CMK (cell line): ENCODE data around the gene IGF1.

ENCODE experiments used
- DNase-seq: peaks from one replicate; pipeline ENCODE4 v3.0.0-alpha.2; 2010; ENCODE audit warnings: low read depth

IGF1 gene

DNA sequence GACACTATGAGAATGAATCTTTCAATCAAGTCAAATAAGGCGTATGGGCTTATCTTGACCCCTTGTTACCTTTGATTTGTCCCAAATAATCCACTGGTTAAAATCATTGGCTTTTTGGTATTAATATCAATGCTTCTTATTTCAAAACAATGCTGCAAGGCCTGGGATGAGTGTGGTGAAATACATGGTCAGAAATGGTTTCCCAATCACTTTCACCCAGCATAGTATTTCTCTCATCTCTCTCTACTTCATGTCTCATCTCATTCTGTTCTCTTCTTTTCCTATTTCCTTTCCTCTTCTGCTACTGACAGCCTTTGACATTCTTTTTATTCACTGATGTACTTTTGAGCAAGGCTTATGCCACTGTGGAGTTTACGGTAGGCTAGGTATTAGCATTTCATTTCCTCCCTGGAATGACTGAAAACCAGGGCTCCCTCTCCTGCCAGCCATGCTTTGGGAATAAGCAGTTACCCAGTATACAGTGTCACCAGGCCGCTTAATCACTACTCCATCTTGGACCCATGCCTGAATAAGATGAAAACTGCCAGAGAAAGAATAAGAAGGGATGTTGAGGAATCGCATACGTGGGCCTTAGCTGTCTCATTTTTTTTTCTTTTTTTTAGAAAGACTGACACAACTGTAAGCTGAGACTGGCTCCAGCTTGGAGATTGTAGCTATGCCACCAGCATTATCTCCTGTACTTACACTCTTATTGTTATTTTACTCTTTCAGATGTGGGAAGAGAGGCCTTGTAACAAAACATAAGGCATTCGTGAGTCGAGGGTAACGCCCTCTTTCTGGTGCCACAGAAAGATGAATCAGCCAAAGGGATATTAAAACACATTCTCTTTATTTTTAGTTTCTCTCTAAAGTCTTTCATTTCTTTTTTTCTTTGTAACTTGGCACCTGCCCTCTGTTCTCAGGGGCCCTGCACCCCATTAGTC lies 53.5 kb downstream of the IGF1 start:
- DNase-seq, result no peak

DNA sequence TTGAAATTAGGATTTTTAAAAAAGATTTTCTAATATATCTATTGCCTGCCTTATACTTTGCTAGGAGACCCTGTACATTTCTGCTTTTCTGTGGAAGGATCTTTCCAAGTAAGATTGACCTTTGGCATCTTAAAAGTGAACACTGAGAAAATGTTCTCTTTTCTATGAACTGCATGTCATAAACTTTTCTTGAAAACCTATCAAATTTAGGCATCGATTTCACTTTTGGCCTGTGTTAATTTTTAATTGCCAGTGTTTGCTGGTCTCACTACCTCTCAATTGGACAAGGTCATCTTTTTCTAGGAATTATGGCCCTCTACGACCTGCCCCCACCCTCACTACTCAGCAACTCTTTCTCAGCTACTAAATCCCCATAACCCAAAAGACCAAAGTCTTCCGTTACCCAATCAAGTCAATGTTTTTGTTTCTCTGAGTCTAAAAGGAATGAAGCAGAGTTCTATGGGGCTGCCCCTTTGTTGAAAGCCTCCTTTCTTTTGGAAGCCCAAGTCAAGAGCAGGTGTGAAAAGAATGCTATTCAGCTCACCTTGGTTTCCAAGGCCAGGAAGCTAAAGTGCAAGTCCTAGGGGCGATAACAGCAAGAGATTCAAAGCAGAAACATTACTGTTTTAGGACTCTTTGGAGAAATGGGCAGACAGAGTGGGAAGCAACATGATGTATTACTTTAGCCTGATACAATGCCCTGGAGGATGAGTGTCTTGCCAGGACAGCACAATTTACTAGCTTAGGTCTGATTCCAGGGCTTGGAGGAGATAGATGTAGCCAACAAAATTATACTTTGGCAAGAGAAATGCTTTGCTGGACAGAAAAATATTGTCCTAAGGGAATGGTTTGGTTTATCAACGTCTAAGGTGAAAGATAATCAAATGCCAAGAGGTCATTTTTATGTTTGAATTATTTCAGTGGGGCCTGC lies 55.0 kb downstream of the IGF1 start:
- DNase-seq, result no peak

DNA sequence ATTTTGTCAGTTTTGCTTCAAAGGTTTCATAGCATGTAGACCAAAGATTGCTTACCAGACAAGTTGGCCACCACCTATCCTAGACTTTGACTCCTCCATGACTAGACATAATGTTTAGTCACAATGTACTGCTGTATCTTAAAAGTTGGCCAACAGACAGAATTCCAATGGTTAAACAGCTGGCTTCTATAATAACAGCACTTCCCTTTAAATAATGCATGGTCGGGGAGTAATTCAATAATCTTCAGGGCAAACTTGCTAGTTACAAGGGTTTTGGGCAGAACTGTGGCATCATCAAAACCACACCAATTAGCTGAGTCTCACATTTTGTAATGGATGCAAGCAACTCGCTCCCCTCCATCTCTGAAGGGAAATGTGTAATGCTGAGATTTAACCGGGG lies 56.9 kb downstream of the IGF1 start:
- no peak for DNase-seq

DNA sequence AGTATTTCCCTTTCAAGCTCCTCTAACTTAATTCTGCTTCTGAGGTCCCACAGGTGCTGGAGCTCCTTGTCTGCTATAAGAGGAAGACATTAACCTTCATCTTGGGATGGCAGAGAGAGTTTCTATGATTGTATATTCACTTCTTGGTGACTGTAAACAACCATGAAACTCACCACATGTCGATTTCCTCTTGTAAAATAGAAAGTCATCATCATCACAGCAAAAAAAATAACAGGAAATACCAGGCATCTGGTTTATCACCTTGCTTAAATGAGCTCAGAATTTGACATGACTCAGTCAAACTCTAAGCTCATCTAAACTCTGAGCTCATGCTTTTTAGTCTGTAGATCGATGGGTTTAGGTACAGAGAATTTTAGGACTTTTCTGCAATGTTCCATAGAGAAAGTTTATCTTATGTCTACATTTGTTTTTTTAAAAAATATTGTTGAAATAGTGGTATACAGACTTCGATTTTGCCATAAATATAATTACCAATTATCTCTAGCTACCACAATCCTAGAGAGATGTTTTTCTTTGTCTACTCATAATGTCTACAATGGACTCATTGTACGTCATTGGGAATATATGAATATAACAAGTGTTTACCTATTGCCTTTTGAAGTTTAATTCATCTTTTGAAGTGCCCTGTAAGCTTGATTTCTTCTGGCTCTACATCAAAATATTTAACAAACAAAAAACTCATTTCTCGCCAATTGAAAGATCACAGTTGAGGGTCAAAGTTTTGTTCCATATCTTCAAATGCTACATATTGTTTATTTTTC lies 58.4 kb downstream of the IGF1 start:
- no peak for DNase-seq

DNA sequence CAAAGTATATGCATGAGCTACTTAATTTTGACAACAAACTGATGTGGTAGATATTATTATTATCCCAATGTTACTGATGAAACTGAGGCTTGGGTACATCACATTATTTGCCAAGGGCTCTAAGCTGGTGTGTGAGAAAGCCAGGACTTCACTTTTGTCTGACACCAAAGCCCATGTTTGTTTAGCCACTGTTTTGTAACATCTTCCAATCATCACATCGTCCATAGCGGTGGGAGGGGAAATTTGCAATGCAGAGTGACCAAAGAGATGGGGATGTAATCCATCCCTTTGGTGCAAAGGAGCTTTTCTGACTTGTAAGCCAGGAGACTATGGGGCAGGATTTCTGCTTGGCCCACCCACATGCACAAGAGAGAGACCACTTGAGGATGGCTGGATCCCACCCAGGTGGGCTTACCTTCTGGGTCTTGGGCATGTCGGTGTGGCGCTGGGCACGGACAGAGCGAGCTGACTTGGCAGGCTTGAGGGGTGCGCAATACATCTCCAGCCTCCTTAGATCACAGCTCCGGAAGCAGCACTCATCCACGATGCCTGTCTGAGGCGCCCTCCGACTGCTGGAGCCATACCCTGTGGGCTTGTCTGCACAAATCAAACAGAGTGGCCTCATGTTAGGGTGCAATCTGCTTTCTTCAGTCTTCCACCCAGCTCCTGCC lies 61.1 kb downstream of the IGF1 start:
- no peak for DNase-seq

DNA sequence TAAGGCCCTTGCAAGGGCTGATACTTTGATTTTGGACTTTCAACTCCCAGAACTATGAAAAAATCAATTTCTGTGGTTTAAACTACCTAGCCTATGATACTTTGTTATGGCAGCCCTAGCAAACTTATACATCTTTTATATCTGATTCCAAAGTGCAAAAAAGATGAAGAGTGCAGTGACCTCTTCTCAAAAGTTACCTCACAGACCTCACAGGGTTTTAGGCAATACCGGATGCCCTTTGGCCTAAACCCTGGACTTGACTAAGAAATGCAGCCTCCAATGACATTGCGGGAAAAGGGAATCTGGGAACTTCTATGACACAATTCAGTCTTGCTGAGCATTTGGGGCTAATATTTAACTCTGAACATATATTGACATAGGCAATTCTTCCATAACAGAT lies 63.3 kb downstream of the IGF1 start:
- DNase-seq, result no peak

DNA sequence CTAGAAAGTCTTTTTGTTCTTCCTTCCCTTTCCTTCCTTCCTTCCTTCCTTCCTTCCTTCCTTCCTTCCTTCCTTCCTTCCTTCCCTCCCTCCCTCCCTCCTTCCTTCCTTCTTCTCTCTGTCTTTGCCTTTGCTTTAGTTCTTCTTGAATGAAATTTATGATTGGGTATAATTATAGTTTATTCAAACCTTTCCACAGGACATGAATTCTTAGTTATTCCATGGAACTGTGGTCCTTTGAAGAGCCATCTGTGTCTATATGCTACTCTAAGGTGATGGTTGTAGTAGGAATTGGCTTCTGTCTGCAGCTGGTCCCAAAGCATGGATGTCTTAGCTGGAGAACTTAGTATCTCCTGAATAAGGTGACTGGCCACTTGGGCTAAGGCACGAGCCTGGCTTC lies 64.8 kb downstream of the IGF1 start:
- no peak for DNase-seq

DNA sequence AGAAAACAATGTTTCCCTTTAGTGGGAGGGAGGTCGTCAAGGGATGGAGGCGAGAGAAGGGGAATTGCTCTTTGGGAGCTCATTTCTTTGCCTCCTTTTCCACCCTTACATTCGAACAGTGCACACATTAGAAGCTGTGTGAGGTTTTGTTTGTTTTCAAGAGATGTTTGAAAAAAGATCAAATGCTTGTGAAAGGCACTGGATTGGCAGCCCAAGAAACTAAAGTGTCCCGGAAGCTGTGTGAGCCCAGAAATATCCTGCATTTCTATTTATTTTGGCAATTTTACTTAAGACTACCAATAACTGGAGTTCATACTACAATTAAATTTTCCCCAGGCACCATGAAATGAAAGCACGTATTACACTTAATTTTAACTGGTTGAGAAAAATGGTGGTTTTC lies 67.0 kb downstream of the IGF1 start:
- no peak for DNase-seq

DNA sequence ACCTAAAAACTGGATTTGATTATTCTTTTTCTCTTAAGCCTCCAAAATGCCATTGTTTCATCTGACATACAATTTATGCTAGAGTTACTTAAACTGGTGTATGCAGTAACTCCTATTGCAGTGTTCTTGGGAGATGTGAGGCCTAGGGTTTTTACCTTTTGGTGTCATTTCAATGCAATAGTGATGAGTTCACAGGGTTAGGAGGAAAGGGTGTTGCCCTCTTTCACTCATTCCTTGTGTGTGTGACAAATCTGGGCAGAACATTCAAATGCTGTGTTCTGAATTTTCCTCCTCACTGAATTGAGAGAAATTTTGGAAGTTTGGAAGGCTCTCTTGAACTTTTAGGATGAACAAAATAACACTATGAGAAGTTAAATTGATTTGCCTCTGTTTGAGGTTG lies 69.9 kb downstream of the IGF1 start:
- no peak for DNase-seq

DNA sequence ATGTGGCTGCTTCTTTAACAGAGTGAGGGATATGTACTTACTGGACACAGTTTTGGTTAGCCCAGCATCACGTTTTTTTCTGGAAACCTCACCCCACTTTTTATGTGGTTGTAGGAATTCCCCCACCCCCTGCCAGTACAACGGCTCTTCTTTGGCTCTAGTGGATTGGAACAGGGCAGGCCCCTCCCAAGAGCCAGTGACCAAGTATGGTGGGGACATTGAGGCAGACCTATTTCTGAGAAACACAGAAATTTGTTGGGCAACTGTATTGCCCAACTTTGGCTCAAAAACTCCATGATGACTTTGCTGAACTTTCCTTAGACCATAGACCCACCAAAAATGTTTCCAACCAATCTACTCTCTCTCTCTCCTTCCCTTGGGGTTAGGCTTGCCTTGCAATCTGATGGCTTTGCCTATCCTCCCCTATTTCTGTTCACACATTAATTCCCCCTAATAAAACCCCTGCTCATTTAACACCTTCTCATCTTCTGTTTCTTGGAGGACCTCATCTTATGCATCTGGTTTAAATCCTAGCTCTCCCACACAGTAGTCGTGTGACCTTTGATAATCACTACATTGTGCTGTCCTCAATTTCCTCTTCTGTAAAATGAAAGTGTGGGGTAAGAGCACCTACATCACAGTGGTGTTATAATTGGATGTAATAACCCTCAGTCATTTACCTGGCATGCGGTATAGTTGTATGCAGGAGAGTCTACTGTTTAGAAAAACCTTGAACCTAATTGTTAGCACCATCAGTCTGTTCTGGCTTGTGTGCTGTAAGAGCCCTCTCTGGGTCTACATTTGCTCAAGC lies 71.7 kb downstream of the IGF1 start:
- no peak for DNase-seq

DNA sequence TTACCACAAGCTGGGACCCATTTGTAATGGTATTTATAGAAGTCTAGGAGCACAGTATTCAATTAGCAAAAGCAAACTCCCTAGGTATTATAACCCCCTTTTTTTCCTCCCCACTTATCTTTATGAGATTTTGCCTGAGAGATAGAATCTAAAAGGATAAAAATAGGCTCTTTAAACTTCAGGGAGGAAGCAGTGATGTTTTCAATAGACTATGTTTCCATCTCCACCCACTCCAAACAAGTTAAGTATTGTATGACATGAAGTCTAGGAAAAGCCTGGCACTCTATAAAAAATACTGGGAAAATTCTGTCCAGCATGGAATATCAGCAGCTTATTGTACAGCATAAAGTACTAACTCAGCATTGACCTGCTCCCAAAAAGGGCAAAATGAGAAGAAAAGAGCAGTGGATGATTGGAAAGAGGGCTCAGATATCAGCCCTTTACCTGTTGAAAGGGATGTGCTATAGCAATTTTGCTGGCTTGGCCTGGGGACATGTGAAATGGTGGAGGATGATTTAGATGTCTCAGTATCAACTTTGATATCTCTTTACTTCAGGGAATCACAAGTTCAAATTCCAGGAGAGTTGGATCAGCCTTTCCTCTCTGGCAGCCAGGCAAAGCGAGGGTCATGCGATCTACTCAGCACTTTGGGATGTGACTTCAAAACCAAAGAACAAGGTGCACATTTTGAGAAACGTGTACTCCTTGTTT lies 72.4 kb downstream of the IGF1 start:
- no peak for DNase-seq

DNA sequence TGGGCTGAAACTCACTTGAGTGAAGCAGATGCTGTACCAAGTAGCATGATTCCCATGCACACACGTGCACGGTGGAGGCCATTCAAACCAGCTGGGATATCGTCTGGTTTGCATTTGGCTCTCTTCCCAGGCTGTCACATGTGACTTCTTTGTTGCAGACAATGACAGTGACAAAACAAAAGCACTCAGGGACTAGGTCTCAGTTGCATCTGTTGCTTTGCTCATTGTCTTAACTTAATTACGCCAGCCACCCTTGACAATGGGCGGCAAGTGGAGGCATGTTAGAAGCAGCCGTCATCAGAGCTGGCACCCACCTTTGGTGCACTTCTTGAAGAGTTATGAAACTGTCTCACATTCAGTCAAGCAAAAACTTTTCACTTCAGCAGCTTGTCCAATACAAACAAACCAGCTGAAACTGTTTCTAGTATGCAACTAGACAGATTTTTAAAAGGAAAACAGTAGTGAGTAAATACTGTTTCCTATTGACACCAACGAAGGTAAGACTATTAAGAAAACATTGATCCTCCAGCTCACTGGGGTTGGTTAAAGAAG lies 74.3 kb downstream of the IGF1 start:
- DNase-seq, result no peak

DNA sequence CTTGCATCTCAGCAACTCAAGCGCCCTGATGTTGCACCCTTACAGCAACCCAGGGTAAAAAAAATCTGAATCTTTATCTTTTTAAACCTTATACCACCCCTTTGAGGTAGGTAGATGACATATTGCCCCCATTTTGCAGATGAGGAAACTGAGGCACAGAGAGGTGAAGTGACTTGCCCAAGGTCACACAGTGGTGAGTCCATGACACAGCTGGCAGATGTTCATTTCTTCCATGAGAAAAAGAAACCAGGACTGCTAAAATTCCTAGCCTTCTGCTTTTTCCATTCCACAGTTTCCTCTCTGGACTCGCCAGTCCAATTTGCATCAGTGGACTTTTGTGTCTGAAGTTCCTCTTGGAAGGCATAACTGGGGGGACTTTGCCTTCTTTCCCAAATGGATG lies 79.3 kb downstream of the IGF1 start:
- no peak for DNase-seq

DNA sequence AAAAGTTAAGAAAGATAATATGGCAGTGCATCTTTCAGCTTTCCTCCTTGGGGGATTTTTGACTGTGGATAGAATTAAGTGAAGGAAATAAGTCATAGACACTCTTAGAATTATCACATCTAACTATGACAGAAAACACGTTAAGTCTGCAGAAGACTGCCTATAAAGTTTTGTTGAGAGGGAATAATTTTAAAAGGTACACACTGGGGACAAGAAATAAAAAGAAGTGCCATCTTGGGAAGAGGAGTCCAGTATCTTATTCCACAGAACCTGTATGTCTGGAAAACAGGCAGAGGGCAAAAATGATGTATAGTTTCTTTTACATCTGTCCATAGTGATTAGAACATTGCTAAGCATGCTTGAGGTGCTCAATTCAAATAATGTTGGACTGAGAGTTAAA lies 80.7 kb downstream of the IGF1 start:
- no peak for DNase-seq

DNA sequence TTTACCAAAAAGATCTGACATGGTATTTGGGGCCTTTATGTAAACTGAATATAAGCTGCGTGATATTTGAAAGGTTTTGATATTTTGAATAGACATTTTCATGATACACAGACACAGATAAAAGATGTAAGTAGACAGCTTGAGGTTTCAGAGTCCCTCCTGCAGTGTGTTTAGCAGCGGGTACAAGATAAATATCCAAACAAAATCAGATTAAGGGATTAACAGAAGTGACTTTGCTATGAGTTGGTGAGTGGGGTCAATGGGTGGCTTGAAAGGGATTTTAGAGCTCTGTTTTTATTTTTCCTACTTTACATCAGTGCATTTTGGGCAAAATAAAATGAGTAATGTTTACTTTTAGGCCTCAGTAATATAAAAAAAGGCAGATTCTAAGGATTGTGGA lies 84.1 kb downstream of the IGF1 start:
- DNase-seq, result no peak

DNA sequence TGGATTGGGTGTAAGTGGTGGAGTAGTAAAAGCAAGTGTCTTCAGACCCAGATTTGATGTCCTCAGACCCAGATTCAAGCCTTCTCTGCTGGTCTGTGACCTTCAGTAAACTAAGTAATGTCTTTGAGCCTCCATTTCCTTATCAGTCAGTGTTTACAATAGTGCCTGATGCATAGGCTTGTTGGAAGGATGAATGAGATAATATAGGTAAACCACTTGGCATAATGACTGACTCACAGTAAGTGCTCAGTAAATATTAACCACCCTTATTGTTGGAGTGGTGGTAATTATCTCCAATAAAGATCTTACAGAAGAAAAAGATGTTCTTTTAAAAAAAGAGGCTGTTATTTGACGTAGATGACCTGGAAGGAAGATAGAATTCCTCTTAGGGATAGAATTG lies 86.2 kb downstream of the IGF1 start:
- DNase-seq, result no peak

DNA sequence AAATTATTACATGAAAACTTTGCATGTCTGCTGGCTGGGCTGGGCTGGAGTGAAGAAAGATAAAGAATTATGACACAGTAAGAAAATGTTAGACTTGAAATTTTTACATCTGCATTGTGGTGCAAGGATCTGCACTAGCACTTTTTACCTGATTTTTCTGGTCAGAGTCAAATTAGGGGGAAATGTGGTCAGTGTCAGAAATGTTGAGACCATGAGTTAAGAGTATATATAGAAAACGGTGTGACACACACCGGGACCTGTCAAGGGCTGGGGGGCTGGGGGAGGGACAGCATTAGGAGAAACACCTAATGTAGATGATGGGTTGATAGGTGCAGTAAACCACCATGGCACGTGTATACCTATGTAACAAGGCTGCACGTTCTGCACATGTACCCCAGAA lies 90.3 kb downstream of the IGF1 start:
- DNase-seq, result no peak

DNA sequence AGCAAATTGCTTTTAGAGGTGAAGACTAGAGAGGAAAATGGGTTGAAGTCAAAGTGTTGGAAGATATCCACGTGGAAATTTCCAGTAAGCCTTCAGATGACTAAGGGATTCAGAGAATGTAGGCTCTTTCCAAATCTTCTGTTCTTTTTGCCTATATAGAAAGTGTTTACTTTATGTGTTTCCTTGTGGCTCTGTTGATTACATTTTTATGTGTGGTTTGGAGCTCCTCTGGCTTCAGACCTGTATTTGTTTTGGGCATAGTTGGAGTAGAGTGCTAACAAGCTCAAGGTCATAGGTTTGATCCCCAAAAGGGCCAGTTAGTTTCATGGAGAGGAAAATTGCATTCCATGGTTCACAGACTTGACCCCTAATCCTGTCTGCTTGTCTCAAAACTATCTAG lies 91.9 kb downstream of the IGF1 start:
- no peak for DNase-seq

DNA sequence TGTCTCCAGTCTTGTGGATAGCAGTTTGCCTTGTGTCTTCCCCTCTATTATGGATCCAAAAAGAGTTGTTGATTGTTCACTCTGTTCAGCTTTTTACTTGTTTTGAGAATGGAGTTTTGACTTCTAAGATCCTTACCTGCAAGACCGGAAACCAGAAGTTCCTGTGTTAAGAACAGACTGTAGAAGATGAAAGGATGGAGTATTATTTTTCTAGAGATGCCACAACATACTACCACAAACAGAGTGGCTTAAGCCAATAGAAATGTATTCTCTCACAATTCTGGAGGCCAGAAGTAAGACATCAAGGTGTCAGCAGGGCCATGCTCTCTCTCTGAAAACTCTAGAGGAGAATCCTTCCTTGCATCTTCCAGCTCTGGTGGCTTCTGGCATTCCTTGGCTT lies 95.0 kb downstream of the IGF1 start:
- no peak for DNase-seq
